Globus pallidus (tissue), 1 donor: ENCODE results near the gene PSMD8.
"Not testable (repeated sequence)": the region's sequence is repeated elsewhere in the genome, so short reads cannot be mapped to it uniquely, and the experiment has no call there.

Experiments
- DNase-seq: peaks from one replicate; pipeline ENCODE4 v3.0.0-alpha.2; 2015; ENCODE audit warnings: low spot score

Gene PSMD8

GRCh38 chr19:38387550-38388348, 13.4 kb downstream of the PSMD8 start, which contains the start of gene GGN:
Gene GGN, minus strand, starts transcription at chr19:38388034. Its CDS starts 773 bp downstream, at chr19:38387261.
- peak; percentile 59 for DNase-seq

- DNase-seq, result peak; percentile 45
Observed at GRCh38 chr19:38388349-38389100, 14.2 kb downstream of the PSMD8 start, which contains the start of gene SPRED3. Gene SPRED3, plus strand, starts transcription at chr19:38388697. Its CDS starts 1,606 bp downstream, at chr19:38390303.

GRCh38 chr19:38389101-38389925, 14.9 kb downstream of the PSMD8 start:
- no peak for DNase-seq

- no peak for DNase-seq
Observed at GRCh38 chr19:38389957-38390924, 15.9 kb downstream of the PSMD8 start.

DNA sequence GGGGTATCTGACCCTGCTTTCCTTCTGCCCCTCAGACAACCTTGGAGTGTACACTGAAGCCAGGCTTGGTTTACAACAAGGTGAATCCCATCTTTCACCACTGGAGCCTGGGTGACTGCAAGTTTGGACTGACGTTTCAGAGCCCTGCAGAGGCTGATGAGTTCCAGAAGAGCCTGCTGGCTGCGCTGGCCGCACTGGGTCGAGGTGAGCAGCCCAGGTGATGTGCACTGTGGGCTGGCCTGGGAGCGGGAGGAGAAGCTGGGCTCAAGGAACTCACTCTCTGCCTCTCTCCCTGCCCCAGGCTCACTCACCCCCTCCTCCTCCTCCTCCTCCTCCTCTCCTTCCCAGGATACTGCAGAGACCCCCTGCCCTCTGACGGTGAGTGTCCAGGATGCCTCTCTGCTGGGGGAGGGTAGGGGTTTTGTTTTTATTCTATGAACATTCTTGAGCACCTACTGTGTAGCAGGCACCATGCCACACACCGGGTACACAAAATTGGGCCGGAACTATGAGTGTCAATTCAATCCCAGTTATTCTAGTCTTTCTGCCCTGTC, 17.6 kb downstream of the PSMD8 start:
- no peak for DNase-seq

- DNase-seq, result no peak
Observed at GRCh38 chr19:38392707-38393308, 18.4 kb downstream of the PSMD8 start.

DNA sequence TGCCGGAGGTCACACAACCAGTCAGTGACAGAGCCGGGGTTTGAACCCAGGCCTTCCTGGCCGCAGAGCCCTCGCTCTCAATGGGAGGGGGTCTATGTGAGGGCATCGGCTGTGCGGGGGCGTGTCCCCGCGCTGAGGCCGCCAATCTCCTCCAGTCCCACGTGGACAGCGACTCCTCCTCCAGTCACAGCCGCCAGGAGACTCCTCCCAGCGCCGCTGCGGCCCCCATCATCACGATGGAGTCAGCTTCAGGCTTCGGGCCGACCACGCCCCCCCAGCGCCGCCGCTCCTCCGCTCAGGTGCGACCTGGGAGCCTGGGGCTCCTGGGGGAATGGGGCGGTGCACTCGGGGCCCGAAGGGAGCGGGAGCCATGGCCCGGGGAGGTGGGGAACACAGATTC, 20.1 kb downstream of the PSMD8 start:
- DNase-seq, result no peak

DNA sequence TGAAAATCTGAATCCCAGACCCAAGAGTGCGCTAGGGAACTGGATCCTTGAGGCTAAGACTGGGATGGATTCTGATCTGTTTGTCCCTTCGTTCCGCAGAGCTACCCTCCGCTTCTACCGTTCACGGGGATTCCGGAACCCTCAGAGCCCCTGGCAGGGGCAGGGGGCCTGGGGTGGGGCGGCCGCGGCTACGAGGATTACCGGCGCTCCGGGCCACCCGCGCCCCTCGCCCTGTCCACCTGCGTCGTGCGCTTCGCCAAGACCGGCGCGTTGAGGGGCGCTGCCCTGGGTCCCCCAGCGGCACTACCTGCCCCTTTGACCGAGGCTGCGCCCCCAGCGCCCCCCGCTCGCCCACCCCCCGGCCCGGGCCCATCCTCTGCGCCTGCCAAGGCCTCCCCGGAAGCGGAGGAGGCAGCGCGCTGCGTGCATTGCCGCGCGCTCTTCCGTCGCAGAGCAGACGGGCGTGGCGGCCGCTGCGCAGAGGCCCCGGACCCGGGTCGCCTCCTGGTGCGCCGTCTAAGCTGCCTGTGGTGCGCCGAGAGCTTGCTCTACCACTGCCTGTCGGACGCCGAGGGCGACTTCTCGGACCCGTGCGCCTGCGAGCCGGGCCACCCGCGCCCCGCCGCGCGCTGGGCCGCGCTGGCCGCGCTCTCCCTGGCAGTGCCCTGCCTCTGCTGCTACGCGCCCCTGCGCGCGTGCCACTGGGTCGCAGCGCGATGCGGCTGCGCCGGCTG, 21.2 kb downstream of the PSMD8 start:
- DNase-seq, result no peak

DNA sequence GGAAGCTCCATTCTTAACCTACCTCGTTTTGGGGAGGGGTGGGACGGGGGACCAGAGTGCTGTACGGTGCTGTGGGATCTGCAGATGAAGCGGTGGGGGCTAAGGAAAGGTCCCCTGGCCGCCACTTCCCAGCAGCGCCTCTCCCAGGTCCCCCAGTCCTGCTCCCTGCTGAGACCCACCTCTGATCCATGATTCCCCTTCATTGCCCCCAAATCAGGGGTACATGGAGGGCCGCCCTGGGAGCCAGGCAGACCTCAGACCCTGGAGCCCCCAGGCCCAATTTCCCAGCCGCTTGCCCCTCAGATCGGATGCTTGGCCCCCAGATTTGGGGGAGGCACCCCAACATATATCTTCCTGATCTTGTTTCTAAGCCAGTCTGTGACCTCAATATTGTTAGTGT, 24.7 kb downstream of the PSMD8 start:
- no peak for DNase-seq

DNA sequence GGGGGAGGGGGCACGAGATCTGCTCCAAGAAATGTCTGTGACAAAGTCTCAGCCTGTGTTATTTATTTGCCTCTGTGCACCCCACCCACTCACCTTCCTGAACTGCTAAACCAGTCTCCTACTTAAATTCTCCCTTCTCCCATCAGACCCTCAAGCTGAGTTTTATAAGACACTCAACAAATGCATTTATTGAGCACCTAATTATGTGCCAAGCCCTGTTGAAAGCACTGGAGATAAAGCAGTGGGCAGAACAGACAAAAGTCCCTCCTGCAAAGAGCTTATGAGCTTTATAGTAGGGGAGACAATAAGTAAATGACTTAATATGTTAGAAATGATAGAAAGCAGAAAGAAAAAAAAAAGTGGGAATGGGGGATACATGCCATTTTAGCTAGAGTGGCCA, 25.2 kb downstream of the PSMD8 start:
- no peak for DNase-seq

GRCh38 chr19:38400361-38400760, 26.0 kb downstream of the PSMD8 start:
- DNase-seq, result no peak

- DNase-seq, result no peak
Observed at GRCh38 chr19:38401148-38401547, 26.8 kb downstream of the PSMD8 start.

DNA sequence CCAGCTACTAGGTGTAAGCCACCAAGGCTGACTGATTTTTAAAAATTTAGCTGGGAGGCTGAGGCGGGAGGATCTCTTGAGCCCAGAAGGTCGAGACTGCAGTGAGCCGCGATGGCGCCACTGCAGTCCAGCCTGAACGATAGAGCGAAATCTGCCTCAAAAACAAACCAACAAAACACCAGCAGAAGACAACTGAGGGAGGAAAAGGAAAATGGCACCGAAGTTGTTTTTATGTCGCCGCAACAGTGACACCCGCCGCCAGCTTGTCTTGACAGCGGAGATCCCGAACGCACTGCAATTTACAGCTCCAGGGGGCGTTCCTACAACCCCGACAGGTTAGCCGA, 28.2 kb downstream of the PSMD8 start:
- no peak for DNase-seq

- peak; percentile 96 for DNase-seq
Observed at GRCh38 chr19:38402967-38403674, 28.8 kb downstream of the PSMD8 start, which contains the start of gene FAM98C. Gene FAM98C, plus strand, starts transcription at chr19:38403093. Its CDS starts 61 bp downstream, at chr19:38403154.

- DNase-seq, result no peak
Observed at GRCh38 chr19:38404858-38405257, 30.5 kb downstream of the PSMD8 start.

DNA sequence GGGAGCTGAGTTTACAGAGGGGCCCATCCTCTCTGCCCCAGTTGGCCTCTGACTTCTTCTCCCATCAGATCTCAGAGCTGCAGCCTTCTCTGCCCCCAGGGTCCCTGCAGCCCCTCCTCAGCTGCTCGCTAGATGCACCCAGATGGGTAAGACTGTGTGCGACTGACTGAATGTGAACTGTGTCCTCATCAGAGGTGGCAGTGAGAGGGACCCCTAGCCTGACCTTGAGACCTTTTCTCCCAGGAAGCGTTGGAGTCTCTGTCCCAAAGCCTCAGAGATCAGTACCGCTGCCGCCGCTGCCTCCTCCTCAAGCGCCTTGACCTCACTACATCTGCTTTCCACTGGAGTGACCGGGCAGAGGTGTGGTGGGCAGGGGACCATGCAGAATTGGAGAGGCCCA, 30.9 kb downstream of the PSMD8 start:
- no peak for DNase-seq

DNA sequence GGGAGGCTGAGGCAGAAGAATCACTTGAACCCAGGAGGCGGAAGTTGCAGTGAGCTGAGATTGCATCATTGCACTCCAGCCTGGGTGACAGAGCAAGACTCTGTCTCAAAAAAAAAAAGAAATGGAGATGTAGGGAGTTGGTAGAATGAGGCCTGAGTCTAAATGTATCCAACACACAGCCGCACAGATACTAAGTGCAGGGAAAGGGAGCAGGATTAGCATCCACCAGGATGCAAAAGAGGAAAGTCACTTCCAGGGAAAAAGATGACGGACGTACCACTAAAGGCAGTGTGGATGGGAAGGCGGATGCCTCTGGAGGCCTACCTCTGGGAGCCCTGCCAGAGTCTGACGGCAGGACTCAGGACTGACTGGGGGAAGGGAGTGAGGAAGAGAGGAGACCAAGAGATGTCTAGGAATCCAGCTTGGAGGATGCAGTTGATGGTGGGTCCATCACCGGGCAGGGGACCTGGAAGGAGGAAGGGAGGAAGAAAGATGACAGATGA, 35.3 kb downstream of the PSMD8 start:
- no peak for DNase-seq

GRCh38 chr19:38410407-38410806, 36.0 kb downstream of the PSMD8 start:
- DNase-seq, result not testable (repeated sequence)
